K562 (cell line): ENCODE results near the gene LRCH1. TPM values are rescaled to one million over a fixed set of nuclear protein-coding genes. Genes with fewer than 3 reads are reported as not detected.

Experiments
- MYBL2 ChIP-seq, 2 experiments: fragments of 450-650 bp in 1 of 2; sonication (generic) in 1 of 2; formaldehyde crosslinking in 1 of 2; IDR thresholded peaks; 2 replicates each; pipeline versions ENCODE4 v1.6.1 to v1.8.1; 2017 to 2022; ENCODE audit warnings: borderline replicate concordance in 1 of 2, inconsistent platforms in 1 of 2, low read depth in 1 of 2, mild to moderate bottlenecking in 1 of 2, missing genetic modification reagents in 1 of 2, moderate library complexity in 1 of 2
- NFE2L1 ChIP-seq: fragments of 450-650 bp; IDR thresholded peaks from 2 replicates; pipeline ENCODE4 v1.6.1; 2016; ENCODE audit warnings: missing genetic modification characterization, low read depth, mild to moderate bottlenecking, missing compliant biosample characterization, moderate library complexity, borderline replicate concordance
- STAG1 ChIP-seq: sonication (generic); formaldehyde crosslinking; IDR thresholded peaks from 2 replicates; pipeline ENCODE4 v1.5.0; 2020; ENCODE audit warnings: missing genetic modification reagents, borderline replicate concordance
- ZNF212 ChIP-seq: fragments of 450-650 bp; formaldehyde crosslinking; IDR thresholded peaks from 2 replicates; pipeline ENCODE4 v1.4.0; 2020; ENCODE audit warnings: mild to moderate bottlenecking
- polyA plus RNA-seq, 8 experiments: library from polyadenylated mRNA; depleted of rRNA in 4 of 8; stranded (reverse) in 5 of 8; unstranded in 3 of 8; fragments of >200 nt; fragmentation: Nextera tagmentation in 2 of 8; fragmentation: Illumina TruSeq in 1 of 8; extraction: Ambion mirVana in 2 of 8; extraction: Trizol in 1 of 8; gene quantifications; 2 replicates each; pipeline versions ENCODE4 v1.2.1 to v1.2.3, GENCODE V29; 2011 to 2014; ENCODE audit warnings: inconsistent platforms in 1 of 8, missing spikeins in 1 of 8
- total RNA-seq, 7 experiments: library from RNA; depleted of rRNA in 6 of 7; stranded (reverse); fragments of >200 nt in 6 of 7; fragmentation: Illumina TruSeq in 2 of 7; extraction: Trizol in 2 of 7; gene quantifications; 2 replicates each; pipeline versions ENCODE4 v1.2.1 to v1.2.3, GENCODE V29; 2011 to 2021; ENCODE audit warnings: low replicate concordance in 1 of 7
- TF ChIP-seq, protein P1 (sequence below), 3 experiments: fragments of 200-800 bp in 1 of 3; fragments of 250-450 bp in 1 of 3; fragments of 450-650 bp in 1 of 3; sonication (Bioruptor Pico) in 1 of 3; sonication (Bioruptor generic) in 1 of 3; formaldehyde crosslinking in 1 of 3; IDR thresholded peaks; 2 replicates each; pipeline versions ENCODE4 v1.6.1 to v1.8.0; 2016 to 2022; ENCODE audit warnings: mild to moderate bottlenecking in 2 of 3, missing genetic modification characterization in 2 of 3, missing compliant biosample characterization in 1 of 3, moderate library complexity in 1 of 3

LRCH1 gene
- total and polyA plus RNA-seq, 9 of the 15 experiments (the other 6 are each of a cell fraction or from before 2014, with no cell fraction given) = 1.1 to 6.8 (median 3.7) TPM

DNA sequence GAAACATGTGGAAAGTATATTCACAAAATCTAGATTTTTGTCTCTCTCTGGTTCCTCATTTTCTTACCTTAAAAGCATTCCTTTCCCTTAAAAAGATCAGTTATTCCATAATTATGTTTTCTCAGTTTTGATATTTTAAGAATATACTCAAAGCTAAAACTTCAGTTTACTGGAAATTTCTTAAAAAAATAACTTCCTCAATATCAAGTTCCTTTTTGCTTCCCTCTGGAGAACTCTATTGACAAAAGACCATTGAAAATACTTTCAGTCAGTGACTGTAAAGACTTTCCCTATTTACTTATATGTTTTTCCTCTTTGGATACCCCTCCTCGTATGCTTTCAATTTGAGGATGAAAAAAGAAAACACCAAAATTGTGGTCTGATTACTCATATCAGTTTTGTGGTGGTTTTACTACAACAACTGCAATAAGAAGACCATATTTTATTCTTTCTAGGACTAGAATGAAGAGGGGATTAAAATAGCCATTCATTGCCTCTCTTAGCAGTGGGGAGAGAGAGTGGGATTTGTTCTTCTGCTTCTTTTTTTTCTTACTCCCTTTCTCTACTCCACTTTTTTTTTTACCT lies 130.8 kb downstream of the LRCH1 start (continued):
- TF ChIP-seq, protein P1, sequence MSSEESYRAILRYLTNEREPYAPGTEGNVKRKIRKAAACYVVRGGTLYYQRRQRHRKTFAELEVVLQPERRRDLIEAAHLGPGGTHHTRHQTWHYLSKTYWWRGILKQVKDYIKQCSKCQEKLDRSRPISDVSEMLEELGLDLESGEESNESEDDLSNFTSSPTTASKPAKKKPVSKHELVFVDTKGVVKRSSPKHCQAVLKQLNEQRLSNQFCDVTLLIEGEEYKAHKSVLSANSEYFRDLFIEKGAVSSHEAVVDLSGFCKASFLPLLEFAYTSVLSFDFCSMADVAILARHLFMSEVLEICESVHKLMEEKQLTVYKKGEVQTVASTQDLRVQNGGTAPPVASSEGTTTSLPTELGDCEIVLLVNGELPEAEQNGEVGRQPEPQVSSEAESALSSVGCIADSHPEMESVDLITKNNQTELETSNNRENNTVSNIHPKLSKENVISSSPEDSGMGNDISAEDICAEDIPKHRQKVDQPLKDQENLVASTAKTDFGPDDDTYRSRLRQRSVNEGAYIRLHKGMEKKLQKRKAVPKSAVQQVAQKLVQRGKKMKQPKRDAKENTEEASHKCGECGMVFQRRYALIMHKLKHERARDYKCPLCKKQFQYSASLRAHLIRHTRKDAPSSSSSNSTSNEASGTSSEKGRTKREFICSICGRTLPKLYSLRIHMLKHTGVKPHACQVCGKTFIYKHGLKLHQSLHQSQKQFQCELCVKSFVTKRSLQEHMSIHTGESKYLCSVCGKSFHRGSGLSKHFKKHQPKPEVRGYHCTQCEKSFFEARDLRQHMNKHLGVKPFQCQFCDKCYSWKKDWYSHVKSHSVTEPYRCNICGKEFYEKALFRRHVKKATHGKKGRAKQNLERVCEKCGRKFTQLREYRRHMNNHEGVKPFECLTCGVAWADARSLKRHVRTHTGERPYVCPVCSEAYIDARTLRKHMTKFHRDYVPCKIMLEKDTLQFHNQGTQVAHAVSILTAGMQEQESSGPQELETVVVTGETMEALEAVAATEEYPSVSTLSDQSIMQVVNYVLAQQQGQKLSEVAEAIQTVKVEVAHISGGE (CRISPR knock-in tag; IDR thresholded peaks at IDR 0.05) = no peak
- TF ChIP-seq MYBL2 (IDR thresholded peaks at IDR 0.05; ENCODE audit: low read depth) (no peak), MYBL2 (CRISPR knock-in tag; IDR thresholded peaks at IDR 0.05; ENCODE audit: borderline replicate concordance) (no peak), STAG1 (CRISPR knock-in tag) (no peak), ZNF212 (no peak), NFE2L1 (no peak)
